Bone marrow (tissue), 2 donors: ENCODE data around the gene RPS6KB2.
A peak's percentile ranks its signal among the peaks of the same experiment; 100 is the strongest.
"Not testable (repeated sequence)": the region's sequence is repeated elsewhere in the genome, so short reads cannot be mapped to it uniquely, and the experiment has no call there.

ENCODE experiments used
- DNase-seq, 2 donors: peaks; one replicate each; lab custom pipeline; 2025; lab: John Stamatoyannopoulos, UW

RPS6KB2 gene

DNA sequence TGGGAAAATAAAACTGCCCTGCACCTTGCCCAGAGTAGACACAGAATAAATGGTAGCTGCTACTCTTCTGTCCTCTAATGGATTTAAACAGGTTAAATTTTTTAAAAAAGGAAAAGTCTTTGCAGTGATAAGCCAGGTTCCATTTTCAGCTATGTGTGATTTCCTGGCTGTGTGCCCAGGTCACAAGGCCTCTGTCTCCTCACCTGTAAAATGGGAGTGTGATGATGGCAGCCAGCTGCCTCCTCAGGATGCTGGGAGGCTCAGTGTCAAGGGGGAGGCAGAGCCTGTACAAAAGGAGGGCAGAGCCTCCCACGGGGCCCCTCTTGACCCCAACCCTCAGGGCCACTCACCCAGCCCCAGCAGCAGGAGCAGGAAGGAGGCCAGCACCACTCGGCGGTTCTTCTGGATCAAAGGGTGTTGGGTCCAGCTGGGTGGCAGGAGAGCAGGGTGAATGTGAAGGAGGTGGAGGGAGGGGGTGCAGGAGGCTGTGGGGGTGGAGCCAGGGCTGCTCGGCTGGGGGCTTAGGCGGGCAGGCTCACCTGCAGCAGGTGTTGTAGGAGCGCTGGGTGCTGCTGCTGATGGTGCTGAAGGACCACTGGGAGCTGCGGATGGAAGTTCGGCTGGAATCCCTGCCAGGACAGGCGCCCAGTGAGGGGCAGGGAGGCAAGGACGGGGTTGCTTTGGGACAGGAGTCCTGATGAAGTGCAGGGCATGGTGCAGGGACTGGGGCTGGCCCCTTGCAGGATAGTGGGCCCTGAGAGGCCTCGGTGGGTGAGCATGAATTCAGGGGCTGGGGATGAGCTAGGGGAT, 38.9 kb downstream of the RPS6KB2 start:
- no peak for DNase-seq

GRCh38 chr11:67468056-67468455, 39.8 kb downstream of the RPS6KB2 start:
- DNase-seq: no peak

DNA sequence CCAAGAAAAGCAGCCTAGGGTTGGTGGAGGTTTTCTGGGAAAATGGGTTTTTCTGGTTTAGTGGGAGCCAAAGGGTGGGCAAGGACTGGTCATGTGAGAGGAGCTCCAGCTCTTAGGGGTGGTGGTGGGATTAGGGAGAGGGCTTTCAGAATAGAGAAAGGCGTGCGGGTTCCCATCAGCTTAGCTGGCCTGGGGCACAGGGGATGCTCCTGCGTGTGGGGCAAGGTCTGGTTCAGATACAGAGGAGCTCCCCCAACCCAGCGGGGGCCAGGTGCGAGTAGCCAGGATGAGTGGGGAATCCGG, 40.1 kb downstream of the RPS6KB2 start:
- no peak for DNase-seq

- DNase-seq: peak; percentile 72 to 84
Observed at GRCh38 chr11:67468759-67469507, 40.6 kb downstream of the RPS6KB2 start, which contains the start of gene TMEM134. TSS of gene TMEM134 (minus strand) at chr11:67469251. CDS start at chr11:67469192, 59 bp downstream.

DNA sequence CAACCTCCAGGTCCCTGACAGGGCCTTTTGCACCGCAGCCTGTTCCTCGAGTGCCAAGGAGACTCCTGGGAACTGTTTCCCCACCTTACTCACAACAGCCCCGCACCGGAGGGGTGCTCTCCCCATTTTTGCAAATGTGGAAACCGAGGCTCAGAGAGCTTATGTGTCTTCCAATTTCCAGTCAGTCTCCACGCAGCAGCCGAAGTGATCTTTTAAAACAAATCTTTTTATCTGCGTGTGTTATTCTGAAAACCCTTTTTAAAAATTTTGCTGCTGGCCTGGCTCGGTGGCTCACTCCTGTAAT, 41.2 kb downstream of the RPS6KB2 start:
- DNase-seq: no peak

DNA sequence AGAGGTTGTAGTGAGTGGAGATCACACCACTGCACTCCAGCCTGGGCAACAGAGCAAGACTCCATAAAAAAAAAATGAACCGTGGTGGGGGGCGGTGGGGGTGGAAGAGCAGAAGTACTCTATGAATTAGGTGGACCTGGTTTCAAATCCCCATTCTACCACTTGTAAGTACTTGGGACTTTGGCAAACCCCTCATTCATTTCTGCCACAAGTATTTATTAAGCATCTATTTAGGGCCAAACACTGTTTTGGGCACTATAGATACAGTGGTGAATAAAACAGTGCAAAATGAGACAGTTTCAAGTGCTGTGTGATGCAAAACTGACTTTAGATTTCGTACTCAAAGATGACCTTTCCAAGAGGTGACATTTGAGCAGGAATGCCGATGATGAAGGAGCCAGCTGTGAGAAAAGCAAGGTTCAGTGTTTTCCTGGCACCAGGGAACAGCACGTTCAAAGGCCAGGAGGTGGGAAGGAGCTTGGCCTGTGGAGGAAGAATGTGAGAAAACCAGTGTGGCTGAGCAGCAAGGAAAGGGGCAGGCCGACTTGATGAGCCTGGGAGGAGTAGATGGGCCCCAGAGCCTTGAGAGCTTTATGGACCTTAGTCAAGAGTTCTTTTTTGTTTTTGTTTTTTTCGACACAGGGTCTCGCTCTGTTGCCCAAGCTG, 42.2 kb downstream of the RPS6KB2 start:
- DNase-seq: no peak

DNA sequence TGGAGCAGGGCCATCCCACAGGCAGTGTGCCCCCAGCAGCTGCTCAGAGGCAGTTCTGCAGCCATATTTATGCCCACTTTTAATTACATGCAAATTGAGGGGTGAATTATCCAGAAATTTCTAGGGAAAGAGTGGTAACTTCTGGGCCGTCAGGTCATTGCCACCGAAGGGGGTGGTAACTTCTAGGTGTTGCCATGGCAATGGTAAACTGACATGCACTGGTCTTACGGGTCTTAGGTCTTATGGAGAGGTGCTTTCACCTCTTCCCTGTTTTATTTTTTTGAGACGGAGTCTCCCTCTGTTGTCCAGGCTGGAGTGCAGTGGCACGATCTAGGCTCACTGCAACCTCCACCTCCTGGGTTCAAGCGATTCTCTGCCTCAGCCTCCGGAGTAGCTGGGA, 44.6 kb downstream of the RPS6KB2 start:
- no peak for DNase-seq

DNA sequence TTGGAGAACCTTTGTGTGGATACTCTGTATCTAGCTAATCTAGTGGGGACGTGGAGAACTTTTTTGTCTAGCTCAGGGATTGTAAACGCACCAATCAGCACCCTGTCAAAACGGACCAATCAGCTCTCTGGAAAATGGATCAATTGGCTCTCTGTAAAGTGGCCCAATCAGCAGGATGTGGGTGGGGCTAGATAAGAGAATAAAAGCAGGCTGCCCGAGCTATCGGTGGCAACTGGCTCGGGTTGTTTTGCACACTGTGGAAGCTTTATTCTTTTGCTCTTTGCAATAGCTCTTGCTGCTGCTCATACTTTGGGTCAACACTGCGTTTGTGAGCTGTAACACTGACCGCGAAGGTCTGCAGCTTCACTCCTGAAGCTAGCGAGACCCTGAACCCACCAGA, 48.4 kb downstream of the RPS6KB2 start:
- not testable (repeated sequence) for DNase-seq

GRCh38 chr11:67477344-67478050, 49.2 kb downstream of the RPS6KB2 start:
- DNase-seq: not testable (repeated sequence)

DNA sequence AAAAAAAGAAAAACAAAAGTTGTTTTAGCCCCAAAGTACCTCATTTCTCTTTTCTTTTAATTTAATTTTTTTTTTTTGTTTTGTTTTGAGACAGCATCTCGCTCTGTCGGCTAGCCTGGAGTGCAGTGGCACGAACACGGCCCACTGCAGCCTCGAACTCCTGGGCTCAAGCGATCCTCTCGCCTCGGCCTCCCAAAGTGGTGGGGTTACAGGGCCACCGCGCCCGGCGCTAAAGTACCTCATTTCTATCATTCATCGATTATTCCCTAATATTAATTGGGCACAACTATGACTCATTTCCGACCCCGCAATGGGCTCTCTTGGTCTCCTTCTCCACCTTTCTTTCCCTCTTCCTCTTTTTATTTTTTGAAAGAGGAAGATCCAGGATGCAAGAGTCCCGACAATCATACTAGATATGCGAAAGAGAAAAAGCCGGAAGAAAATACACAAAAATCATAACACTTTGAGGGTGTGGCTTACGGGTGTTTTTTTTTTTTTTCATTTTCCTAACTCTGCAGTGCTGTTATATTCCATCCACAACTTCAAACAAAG, 54.1 kb downstream of the RPS6KB2 start:
- peak in 1 of 2 donors; percentile 88 for DNase-seq

DNA sequence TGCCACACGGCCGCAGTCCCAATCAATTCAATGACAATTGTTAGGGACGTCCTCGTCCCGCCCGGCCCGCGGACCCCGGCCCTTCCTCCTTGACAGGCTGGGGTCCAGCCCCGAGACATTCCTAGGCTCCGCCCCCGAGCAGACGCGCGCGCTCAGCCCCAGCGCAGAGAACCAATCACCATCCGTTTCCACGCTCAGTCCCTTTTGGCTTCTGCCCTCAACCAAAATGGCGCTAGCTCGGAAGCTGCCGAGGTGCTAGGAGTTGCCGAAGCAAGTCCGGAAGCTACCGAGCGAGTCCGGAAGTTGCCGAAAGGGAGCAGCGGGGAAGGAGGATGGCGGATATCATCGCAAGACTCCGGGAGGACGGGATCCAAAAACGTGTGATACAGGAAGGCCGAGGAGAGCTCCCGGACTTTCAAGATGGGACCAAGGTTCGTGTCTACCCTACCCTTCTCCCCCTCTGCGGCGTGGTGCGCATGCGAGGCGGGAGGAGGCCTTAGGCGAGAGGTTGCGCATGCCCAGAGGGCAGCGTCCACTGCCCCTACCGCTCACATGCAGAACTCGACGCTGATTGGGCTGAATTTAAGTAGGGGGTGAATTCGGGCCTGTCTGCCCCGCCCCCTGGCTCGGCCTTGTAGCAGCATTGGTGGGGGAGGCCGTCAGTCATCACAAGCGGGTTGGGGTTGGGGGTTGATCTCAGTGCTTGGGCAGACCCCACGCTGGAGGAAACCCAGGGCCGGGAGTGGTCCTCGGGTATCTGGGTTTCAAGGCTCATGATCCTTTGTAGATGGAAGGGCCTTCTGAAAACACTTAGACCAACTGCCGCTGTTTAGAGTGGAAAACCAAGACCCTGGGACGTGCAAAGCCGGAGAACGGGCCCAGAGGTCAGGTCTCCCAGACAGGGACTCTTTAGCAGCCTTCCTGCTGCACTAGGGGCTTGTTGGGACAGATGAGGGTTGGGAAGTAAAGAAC, 54.8 kb downstream of the RPS6KB2 start, which contains the start of gene AIP:
TSS of gene AIP (plus strand) at position 200 of the 972 bp plus-strand sequence. CDS start at position 333, 133 bp downstream.
- DNase-seq: peak; percentile 89 to 95

- DNase-seq: no peak
Observed at GRCh38 chr11:67483831-67484665, 55.8 kb downstream of the RPS6KB2 start.

- peak; percentile 20 to 65 for DNase-seq
Observed at GRCh38 chr11:67484847-67485311, 56.6 kb downstream of the RPS6KB2 start.
